HG03565 (cell line): Measurements from ENCODE around the gene TCTN1.
"Not testable (repeated sequence)": the region's sequence is repeated elsewhere in the genome, so short reads cannot be mapped to it uniquely, and the experiment has no call there.

ENCODE experiments used
- ATAC-seq: cut with Tn5 transposase; IDR thresholded peaks from one replicate; pipeline ENCODE4 v1.9.1; 2021; ENCODE audit warnings: mild to moderate bottlenecking, moderate library complexity; ENCODE audit not compliant: unreplicated experiment

Gene TCTN1

GRCh38 chr12:110637869-110638441 is 24.0 kb downstream of the TCTN1 start:
- ATAC-seq, result no peak

GRCh38 chr12:110638796-110639195 is 24.9 kb downstream of the TCTN1 start:
- no peak for ATAC-seq

- ATAC-seq, result no peak
Measured at GRCh38 chr12:110639336-110640141, 25.6 kb downstream of the TCTN1 start.

GRCh38 chr12:110640275-110641025 is 26.5 kb downstream of the TCTN1 start:
- ATAC-seq, result no peak

GRCh38 chr12:110641521-110641920 is 27.6 kb downstream of the TCTN1 start:
- ATAC-seq, result no peak

GRCh38 chr12:110647631-110648040 is 33.7 kb downstream of the TCTN1 start:
- ATAC-seq, result no peak

- no peak for ATAC-seq
Measured at GRCh38 chr12:110649341-110649847, 35.5 kb downstream of the TCTN1 start.

- not testable (repeated sequence) for ATAC-seq
Measured at GRCh38 chr12:110654238-110654637, 40.3 kb downstream of the TCTN1 start.

GRCh38 chr12:110656071-110656655 is 42.2 kb downstream of the TCTN1 start:
- no peak for ATAC-seq

- ATAC-seq, result no peak
Measured at GRCh38 chr12:110657747-110658146, 43.8 kb downstream of the TCTN1 start.

GRCh38 chr12:110658242-110658641 is 44.3 kb downstream of the TCTN1 start:
- ATAC-seq, result no peak

- no peak for ATAC-seq
Measured at GRCh38 chr12:110658878-110659277, 44.9 kb downstream of the TCTN1 start.

GRCh38 chr12:110661337-110661972 is 47.5 kb downstream of the TCTN1 start:
- ATAC-seq, result peak; percentile 79

- ATAC-seq, result no peak
Measured at GRCh38 chr12:110666892-110667291, 53.0 kb downstream of the TCTN1 start.

- no peak for ATAC-seq
Measured at GRCh38 chr12:110667671-110668070, 53.7 kb downstream of the TCTN1 start.

GRCh38 chr12:110668480-110669192 is 54.7 kb downstream of the TCTN1 start:
- ATAC-seq, result peak; percentile 4

GRCh38 chr12:110669193-110669502 is 55.2 kb downstream of the TCTN1 start:
- ATAC-seq, result peak; percentile 16

GRCh38 chr12:110670161-110670701 is 56.3 kb downstream of the TCTN1 start:
- ATAC-seq, result peak; percentile 45

GRCh38 chr12:110676171-110676570 is 62.2 kb downstream of the TCTN1 start:
- ATAC-seq, result no peak
